Colonic mucosa (tissue), 4 donors: Measurements from ENCODE around the gene MNAT1. TPM values are rescaled to one million over a fixed set of nuclear protein-coding genes. Genes with fewer than 3 reads are reported as not detected.

Experiments
- DNase-seq: peaks from one replicate; pipeline ENCODE4 v3.0.0-alpha.2; 2020
- H3K27ac ChIP-seq: fragments of 200-600 bp; one replicate; pipeline ENCODE4 v1.8.0; 2021
- H3K27me3 ChIP-seq: fragments of 200-600 bp; one replicate; pipeline ENCODE4 v1.8.0; 2021
- H3K36me3 ChIP-seq: fragments of 200-600 bp; one replicate; pipeline ENCODE4 v1.8.0; 2021
- H3K4me1 ChIP-seq: fragments of 200-600 bp; one replicate; pipeline ENCODE4 v1.8.0; 2021; ENCODE audit warnings: mild to moderate bottlenecking
- H3K4me3 ChIP-seq: fragments of 200-600 bp; one replicate; pipeline ENCODE4 v1.8.0; 2021
- H3K9ac ChIP-seq, 2 donors: one replicate each; pipeline ENCODE4 v1.7.0; 2013; ENCODE audit warnings: control low read depth in 2 of 2, low read depth in 2 of 2, low read length in 2 of 2
- H3K9me3 ChIP-seq: fragments of 200-600 bp; one replicate; pipeline ENCODE4 v1.8.0; 2021
- intact Hi-C: fragments of 100-400 bp; cut with DNase I; formaldehyde crosslinking; loops from one replicate; pipeline ENCODE4 v1.14.1; 2022
- total RNA-seq, 2 donors: library from RNA; stranded (reverse); fragmentation: NEBNext Ultra II Directional in 1 of 2; extraction: Animal tissue kit (Norgen Biotek cat#: 25700) in 1 of 2; gene quantifications; one replicate each; pipeline ENCODE4 v1.2.1, GENCODE V29; 2021
- TF ChIP-seq, protein P1 (sequence below): fragments of 200-600 bp; IDR thresholded peaks from one replicate; pipeline ENCODE4 v1.8.0; 2022; ENCODE audit warnings: antibody characterized with exemption, mild to moderate bottlenecking
- donor health status: healthy.
- donor health status: DM: no; HTN: no; CAD: no.
- donor health status: DM: no; HTN: no; CAD: no.

The MNAT1 gene
- total RNA-seq, 2 donors from 2014 or later, result 14.5 to 15.4 TPM

GRCh38 chr14:60865378-60866127 lies 131.0 kb downstream of the MNAT1 start:
- no peak overlapping the region for H3K27ac ChIP-seq
- H3K36me3 ChIP-seq, result no peaks in the 10 kb centered on the region
- no peaks in the 10 kb centered on the region for H3K27me3 ChIP-seq
- intact Hi-C loops, result no loop called here
- no peaks in the 10 kb centered on the region for H3K4me1 ChIP-seq
- TF ChIP-seq, protein P1, sequence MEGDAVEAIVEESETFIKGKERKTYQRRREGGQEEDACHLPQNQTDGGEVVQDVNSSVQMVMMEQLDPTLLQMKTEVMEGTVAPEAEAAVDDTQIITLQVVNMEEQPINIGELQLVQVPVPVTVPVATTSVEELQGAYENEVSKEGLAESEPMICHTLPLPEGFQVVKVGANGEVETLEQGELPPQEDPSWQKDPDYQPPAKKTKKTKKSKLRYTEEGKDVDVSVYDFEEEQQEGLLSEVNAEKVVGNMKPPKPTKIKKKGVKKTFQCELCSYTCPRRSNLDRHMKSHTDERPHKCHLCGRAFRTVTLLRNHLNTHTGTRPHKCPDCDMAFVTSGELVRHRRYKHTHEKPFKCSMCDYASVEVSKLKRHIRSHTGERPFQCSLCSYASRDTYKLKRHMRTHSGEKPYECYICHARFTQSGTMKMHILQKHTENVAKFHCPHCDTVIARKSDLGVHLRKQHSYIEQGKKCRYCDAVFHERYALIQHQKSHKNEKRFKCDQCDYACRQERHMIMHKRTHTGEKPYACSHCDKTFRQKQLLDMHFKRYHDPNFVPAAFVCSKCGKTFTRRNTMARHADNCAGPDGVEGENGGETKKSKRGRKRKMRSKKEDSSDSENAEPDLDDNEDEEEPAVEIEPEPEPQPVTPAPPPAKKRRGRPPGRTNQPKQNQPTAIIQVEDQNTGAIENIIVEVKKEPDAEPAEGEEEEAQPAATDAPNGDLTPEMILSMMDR, result no peak
- H3K9me3 ChIP-seq, result no peaks in the 10 kb centered on the region
- no peak overlapping the region for H3K9ac ChIP-seq
- no peak for DNase-seq
- no peak overlapping the region for H3K4me3 ChIP-seq

- intact Hi-C loops, result no loop called here
Observed at GRCh38 chr14:60867503-60868172, 133.1 kb downstream of the MNAT1 start.

GRCh38 chr14:60878121-60878520 lies 143.6 kb downstream of the MNAT1 start:
- no peaks in the 10 kb centered on the region for H3K4me1 ChIP-seq
- TF ChIP-seq, protein P1, result no peak
- intact Hi-C loops, result no loop called here

More at GRCh38 chr14:60867503-60868172, 133.1 kb downstream of the MNAT1 start:
- Histone ChIP-seq H3K9me3 (no peaks in the 10 kb centered on the region), H3K9ac (no peak overlapping the region), H3K4me1 (no peaks in the 10 kb centered on the region), H3K36me3 (no peaks in the 10 kb centered on the region), H3K4me3 (no peak overlapping the region), H3K27me3 (no peaks in the 10 kb centered on the region), H3K27ac (no peak overlapping the region)
- DNase-seq, result no peak
- TF ChIP-seq, protein P1, result no peak

DNA sequence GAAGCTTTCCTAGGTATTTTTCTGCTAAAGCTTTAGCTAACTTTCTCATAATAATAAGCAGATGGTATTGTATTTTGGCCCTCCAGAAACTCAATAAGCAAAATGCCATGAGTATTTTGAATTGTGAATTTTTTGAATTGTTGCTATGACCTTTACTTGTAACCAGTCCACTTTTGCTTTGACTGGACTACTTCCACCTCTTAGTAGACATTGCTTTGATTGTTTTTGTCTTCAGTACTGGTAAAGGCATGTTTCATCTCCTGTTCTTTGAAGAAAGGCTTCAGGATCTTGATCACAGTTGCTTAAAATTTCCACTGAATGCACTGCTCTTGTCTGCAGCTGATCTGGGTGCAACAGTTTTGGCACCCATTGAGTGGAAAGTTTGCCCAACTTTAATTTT lies 144.0 kb downstream of the MNAT1 start:
- H3K4me1 ChIP-seq, result no peaks in the 10 kb centered on the region
- intact Hi-C loops, result no loop called here
- no peaks in the 10 kb centered on the region for H3K36me3 ChIP-seq

More at GRCh38 chr14:60878121-60878520, 143.6 kb downstream of the MNAT1 start:
- H3K27me3 ChIP-seq, result no peaks in the 10 kb centered on the region
- no peak for DNase-seq
- H3K9ac ChIP-seq, result no peak overlapping the region
- H3K36me3 ChIP-seq, result no peaks in the 10 kb centered on the region
- no peak overlapping the region for H3K27ac ChIP-seq
- no peaks in the 10 kb centered on the region for H3K9me3 ChIP-seq
- H3K4me3 ChIP-seq, result no peak overlapping the region

DNA sequence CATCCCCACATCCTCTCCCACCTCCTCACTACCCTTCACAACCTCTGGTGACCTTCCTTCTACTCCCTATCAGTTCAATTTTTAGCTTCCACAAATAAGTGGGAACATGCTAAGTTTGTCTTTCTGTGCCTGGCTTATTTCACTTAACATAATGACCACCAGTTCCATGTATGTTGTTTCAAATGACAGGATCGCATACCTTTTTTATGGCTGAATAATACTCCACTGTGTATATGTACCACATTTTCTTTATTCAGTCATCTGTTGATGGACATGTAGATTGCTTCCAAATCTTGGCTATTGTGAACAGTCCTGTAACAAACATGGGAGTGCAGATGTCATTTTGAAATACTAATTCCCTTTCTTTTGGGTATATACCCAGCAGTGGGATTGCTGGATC lies 147.7 kb downstream of the MNAT1 start:
- H3K27me3 ChIP-seq, result no peaks in the 10 kb centered on the region

More for the DNA sequence above, 144.0 kb downstream of the MNAT1 start:
- no peaks in the 10 kb centered on the region for H3K9me3 ChIP-seq
- H3K27ac ChIP-seq, result no peak overlapping the region
- no peak overlapping the region for H3K9ac ChIP-seq
- no peak overlapping the region for H3K4me3 ChIP-seq
- no peak for DNase-seq
- TF ChIP-seq, protein P1, result no peak
- H3K27me3 ChIP-seq, result no peaks in the 10 kb centered on the region

More for the DNA sequence above, 147.7 kb downstream of the MNAT1 start:
- TF ChIP-seq, protein P1, result no peak
- DNase-seq, result no peak
- Histone ChIP-seq H3K4me1 (no peaks in the 10 kb centered on the region), H3K9me3 (no peaks in the 10 kb centered on the region), H3K9ac (no peak overlapping the region), H3K27ac (no peak overlapping the region), H3K36me3 (no peaks in the 10 kb centered on the region), H3K4me3 (no peak overlapping the region)
- intact Hi-C loops, result no loop called here
